NCI-H146 (cell line): ENCODE results near the gene POT1.
A peak's percentile ranks its signal among the peaks of the same experiment; 100 is the strongest.

Experiments used
- DNase-seq: peaks from one replicate; lab custom pipeline; 2025; lab: John Stamatoyannopoulos, UW

POT1 gene

DNA sequence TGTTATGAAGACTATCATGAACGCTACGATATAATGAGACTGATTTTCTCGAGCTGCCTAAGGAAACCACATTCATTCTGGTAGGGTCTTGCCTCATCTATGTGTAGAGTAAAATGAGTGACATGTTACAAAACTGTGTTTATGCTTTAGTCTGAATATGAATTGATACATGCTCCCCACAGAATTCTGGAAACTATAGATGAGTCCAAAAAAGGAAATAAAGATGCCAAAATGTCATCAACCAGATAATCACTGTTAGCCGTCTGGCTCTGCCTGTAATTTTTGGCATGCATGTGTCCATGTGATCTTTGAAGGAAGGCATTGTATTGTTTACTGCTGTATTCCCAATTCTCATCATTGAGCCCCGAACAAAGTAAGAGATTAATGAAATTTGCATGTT lies 121.4 kb downstream of the POT1 start:
- no peak for DNase-seq

DNA sequence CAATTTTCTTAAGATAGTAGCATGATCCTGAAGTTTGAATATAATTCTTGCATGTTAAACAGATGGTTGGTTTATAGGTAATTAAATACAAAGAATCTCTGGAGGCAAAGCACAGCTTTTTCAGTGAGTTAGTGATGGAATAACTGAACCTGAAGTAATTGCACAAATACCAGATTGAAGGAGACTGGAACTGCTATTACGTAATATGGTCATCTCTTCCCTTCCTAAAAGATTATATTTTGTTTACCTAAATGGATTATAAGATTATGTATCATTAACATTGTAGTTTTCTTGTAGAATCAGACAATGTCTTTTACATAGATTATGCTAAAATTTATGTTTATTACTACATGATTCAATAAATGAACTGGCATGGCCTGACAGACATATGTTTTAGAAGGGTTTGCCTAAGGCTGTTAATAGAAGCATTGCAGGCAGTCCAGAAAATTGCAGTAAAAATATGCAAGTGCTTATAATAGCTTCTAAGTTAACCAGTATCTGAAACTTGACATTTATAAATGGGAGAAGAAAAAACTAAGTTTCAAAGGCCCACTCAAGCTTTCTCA lies 128.2 kb downstream of the POT1 start:
- no peak for DNase-seq

- DNase-seq = no peak
Observed at GRCh38 chr7:124800386-124800785, 129.2 kb downstream of the POT1 start.

- no peak for DNase-seq
Observed at GRCh38 chr7:124799448-124799847, 130.2 kb downstream of the POT1 start.

DNA sequence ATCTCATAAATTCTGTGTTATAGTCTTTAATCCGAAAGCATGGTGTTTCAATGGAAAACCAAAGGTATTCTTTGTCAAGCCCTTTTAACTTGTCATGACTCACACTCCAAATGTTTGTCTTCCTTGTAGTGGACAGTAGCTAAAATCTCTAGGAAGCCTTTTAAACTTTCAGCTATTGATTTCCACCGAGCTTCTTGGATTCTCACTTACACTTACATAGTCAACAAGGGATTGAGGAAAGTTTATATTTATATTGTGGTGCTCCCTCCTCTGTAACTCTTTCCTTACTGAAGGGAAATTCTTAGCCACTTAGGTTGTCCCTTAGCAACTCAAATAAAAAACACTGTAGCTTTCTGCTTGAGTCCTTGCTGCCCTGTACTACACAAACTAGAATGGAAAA lies 132.9 kb downstream of the POT1 start:
- DNase-seq = no peak

- no peak for DNase-seq
Observed at GRCh38 chr7:124792696-124793095, 136.9 kb downstream of the POT1 start.

GRCh38 chr7:124792002-124792401 lies 137.6 kb downstream of the POT1 start:
- DNase-seq = no peak

DNA sequence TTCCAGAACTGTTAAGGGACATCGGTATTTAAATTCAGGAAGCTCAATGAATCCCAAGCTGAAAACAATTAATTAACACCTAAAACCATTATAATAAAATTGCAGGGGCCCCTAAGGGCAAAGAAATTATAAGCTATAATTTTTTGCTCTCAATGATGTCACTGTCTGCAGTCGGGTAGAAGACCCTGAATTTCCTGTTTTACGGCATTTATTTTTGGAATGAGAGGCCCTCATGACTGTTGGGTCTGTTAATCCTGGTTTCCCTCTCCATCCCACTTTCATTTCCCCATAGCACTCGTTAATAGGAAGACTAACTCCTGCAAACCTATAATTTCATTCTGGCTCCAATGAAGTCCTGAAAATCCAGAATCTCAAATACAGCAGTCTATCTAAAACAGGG lies 138.2 kb downstream of the POT1 start:
- DNase-seq = no peak

GRCh38 chr7:124790645-124791044 lies 139.0 kb downstream of the POT1 start:
- no peak for DNase-seq

- no peak for DNase-seq
Observed at GRCh38 chr7:124785994-124786393, 143.6 kb downstream of the POT1 start.

DNA sequence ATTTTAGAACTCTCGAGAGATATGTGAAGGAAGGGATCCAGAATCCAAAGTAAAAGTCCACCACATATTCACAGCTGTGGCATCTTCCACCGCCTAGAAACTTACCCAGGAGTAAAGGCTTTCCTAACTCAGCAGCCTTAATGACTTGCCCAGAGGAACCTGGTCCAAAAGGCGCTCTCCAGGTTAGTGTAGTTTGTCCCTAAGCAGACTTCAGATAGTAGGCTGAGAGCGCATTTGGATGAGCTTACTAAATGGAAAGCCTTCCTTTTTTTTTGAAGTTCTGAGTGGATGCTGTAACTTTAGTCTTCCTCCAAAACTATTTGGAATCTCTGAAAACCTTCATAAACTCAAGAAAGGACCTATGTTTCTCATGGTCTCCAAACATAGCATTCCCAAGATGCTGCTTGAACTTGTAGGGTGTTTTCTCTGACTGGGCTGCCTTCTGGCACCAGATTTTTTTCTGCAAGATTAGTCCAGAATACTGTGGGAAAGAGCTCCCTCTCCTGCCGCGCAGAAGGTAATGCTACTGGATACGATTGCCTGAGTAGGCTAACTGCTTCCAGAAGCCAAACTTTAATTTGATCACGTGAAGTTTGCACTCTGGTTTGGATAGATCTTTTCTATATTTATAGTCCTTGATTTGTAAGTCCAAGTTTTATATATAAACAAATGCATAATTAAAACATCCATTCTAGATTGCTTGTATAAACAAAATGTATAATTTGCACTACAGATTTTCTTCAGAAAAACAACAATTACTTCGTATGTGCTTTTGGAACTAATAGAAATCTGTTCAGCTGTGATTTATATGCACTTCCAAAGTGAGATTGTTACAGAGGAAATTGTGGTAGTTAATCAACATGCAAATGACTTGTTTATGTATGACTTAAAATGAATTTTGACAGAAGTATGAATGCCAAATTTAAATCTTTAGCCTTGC lies 144.5 kb downstream of the POT1 start:
- DNase-seq = peak; percentile 25

GRCh38 chr7:124783271-124783670 lies 146.4 kb downstream of the POT1 start:
- DNase-seq = no peak

DNA sequence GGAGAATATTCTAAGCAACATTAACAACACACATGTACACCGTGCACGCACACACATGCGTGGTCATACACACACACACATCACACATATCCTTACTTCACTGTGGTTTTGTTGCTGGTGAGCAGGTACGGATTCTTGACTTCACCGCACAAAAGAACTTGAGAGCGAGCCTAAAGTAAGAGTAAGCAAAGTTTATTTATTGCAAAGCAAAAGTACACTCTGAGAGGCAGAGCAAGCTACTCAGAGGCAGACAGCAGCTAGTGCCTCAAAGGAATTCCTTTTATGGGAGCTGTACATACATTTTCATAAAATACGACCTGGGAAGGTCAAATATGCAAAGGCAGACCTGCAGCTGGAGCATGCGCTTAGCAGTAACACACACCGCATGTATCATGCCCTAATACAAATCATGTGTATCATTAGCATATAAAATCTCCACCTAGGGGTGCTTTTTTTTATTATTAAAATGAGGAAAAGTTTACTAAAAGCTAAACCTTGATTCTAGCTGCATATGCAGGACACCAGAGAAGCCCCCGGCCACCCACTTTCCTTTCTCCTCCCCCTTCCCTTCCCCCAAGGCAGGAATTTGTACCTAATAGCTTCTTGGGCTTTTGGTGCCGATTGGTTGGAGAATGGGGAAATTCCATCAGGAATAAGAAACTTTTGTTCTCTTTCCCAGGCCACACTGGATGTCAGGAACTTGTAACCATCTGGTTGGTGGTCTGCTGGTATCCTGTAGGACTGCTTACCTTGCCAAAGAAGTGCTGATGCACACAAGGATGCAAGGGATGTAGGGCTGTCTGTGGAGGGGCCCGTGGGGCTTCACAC lies 147.5 kb downstream of the POT1 start:
- no peak for DNase-seq

DNA sequence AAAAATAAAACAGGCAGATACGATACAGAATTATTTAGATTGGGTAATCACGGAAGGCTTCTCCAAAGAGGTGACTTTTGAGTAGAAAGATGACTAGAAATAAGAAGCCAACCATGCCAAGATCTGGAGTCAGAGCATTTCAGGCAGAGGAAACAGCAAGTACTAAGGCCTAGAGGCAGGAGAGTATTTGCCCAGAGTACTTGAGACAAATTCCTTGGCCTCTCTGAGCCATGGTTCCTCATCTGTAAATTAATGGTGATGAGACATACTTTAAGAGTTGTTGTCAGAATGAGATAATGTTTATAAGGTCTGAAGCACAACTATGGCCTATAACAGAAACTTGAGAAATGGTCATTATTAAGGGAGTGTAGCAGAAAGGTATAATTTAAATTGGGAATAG lies 148.2 kb downstream of the POT1 start:
- no peak for DNase-seq

DNA sequence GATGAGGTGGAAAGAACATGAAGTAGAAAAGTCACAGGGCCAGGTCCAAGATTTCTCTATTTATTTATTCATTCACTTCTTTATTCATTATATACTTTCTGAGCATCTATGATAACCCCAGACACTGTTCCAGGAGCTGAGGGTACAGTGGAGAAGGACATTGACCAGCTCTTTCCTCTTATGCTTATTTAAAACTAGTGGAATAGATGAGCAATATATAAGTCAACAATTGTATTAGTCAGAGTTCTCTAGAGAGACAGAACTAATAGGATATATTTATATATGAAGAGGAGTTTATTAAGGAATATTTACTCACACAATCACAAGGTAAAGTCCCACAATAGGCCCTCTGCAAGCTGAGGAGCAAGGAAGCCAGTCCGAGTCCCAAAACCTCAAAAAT lies 149.0 kb downstream of the POT1 start:
- no peak for DNase-seq

DNA sequence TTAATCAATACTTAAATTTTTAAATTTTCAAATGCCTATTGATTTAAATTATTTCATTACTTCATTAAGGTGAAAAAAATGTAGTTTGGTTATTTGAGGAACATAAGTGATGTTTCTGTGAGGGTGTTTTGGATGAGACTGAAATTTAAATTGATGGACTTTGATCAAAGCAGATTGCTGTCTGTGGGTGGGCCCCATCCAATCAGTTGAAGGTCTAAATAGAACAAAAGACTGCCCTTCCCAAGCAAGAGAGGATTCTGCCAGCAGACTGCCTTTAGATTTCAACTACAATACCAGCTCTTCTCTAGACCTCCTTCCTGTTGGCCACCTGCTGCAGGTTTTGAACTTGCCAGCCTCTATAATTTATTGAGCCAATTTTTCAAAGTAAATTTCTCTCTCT lies 149.6 kb downstream of the POT1 start:
- no peak for DNase-seq

- no peak for DNase-seq
Observed at GRCh38 chr7:124779620-124780019, 150.0 kb downstream of the POT1 start.

DNA sequence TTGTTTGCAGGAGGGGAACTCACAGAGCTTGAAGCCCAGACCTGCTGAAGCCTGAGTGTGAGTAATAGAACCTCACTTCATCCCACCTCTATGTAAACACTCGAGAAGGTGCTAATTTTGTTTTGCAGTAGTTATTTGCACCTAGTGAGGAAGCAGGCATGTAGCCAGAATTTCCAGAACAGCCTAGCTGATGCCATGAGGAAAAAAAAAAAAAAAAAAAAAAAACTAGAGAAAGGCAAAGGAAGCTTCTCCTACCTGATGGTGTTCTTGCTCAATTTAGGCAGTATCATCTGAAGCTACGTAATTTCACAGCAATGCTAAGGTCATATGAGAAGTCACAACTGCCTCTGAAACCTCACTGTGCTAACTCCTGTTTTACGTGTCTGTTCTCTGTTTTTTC lies 150.4 kb downstream of the POT1 start:
- no peak for DNase-seq

DNA sequence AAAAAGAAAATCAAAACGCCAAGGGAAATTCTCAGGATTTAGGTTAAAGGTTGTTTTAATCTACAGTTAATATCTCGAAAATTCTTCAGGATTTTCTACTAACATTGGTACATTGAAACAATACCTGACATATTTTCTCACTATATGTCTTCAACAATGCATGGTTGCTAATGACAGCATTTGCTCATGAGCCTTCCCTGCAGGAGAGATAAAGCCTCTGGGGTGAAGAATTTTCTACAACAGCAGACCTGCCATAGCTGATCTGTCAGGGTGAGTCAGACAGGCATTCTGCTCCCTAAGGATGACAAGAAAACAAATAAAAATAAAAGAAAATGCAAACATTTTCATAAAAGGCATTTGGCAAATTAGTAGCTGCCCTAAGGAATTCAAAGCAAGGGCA lies 152.4 kb downstream of the POT1 start:
- no peak for DNase-seq

DNA sequence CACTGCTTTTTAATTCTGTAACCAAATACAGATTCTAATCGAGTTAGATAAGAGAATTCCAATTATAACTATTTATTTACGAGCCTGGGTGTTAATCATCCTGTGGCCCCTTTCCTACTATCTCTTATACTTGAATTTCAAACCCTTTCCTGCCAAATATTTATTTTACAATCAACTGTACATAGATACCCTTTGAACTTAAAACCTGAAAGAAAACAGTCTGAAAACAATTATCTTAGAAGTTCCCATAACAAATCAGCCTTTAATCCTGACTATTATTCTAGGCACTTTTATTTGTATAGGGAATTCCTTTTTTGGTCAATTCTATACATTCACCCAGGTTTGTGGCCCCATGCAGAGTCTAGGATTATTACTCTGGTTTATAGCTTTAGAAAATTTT lies 153.5 kb downstream of the POT1 start:
- peak; percentile 1 for DNase-seq

DNA sequence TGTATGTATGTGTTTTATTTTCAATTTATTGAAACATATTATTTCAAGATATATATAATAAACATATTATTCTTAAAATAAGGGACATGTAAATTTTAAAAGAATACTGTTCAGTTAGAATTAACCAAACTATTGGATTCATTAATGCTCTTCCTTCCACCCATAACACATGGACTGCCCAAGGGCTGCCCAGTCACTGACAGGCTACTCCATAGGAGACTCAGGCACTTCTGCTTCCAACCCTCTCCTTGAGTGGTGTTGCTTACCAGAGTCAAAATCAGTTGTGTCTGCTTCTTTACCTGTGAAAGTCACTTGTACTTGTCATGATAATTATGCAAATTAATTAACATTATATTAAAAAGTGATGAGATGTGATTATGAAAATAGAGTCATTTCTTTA lies 154.2 kb downstream of the POT1 start:
- no peak for DNase-seq

DNA sequence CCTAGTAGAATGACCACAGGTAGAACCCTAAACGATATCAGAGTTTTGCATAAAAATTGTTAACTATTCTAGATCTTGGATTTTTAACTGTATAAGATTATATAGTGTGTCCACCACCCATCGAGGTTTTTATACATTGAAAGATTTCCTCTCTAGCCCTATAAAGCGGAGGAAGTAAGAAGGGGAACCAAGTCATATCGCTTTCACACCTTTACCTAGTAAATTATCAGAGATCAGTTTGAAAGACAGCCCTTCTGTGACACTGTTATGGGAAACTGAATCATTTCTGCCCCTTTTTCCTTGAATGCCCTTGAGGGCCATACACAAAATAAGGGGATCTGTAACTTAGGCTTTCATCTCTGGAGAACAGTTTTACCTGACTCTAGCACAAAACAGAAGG lies 155.7 kb downstream of the POT1 start:
- no peak for DNase-seq

DNA sequence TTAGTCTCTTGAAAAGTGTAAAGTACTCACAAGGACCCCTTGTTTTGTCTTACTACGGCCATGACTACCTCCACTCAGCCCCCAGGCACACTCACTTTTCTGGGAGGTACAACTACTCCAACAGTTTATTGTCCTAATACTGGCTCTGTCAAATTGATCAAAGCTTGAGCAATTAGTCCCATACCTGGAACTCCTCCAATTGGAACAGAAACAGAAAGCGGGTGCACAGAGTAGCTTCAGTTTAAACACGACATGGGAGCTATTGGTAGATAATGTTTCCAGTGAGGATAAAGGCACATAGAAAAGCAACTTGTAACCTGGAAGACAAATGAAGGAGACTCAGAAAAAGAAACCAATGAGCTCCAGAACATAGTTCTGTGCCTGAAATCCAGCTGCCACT lies 156.3 kb downstream of the POT1 start:
- no peak for DNase-seq
